HL-60/S4 treated with phorbol 12-myristate 13-acetate at 8.2 ng/mL for 4 days and 3 days (cell line): ENCODE results near the gene SREK1.
"Not testable (repeated sequence)": the region's sequence is repeated elsewhere in the genome, so short reads cannot be mapped to it uniquely, and the experiment has no call there.

Experiments
- in situ Hi-C: fragments of 300-500 bp; cut with MboI; formaldehyde crosslinking; loops from 2 replicates; pipeline ENCODE4 v1.15.0; 2022; ENCODE audit warnings: low sequenced_read_pairs

Gene SREK1

GRCh38 chr5:66144074-66144833 is at the start of gene SREK1:
SREK1 (plus strand) TSS chr5:66144300; CDS start chr5:66144377, 77 bp downstream.
- in situ Hi-C loops = no loop called here

- in situ Hi-C loops = no loop called here
Observed at GRCh38 chr5:66100851-66101250, 43.2 kb upstream of the SREK1 start.

GRCh38 chr5:66113160-66113559 is 30.9 kb upstream of the SREK1 start:
- in situ Hi-C loops = no loop called here

- in situ Hi-C loops = no loop called here
Observed at GRCh38 chr5:66118304-66118703, 25.8 kb upstream of the SREK1 start.

GRCh38 chr5:66122379-66123034 is 21.6 kb upstream of the SREK1 start:
- in situ Hi-C loops = no loop called here

GRCh38 chr5:66129144-66129543 is 15.0 kb upstream of the SREK1 start:
- in situ Hi-C loops = no loop called here

GRCh38 chr5:66130493-66130892 is 13.6 kb upstream of the SREK1 start:
- in situ Hi-C loops = no loop called here

GRCh38 chr5:66134407-66134861 is 9.7 kb upstream of the SREK1 start:
- in situ Hi-C loops = no loop called here

- in situ Hi-C loops = no loop called here
Observed at GRCh38 chr5:66136053-66136452, 8.0 kb upstream of the SREK1 start.

GRCh38 chr5:66136944-66137343 is 7.2 kb upstream of the SREK1 start:
- in situ Hi-C loops = not testable (repeated sequence)

- in situ Hi-C loops = no loop called here
Observed at GRCh38 chr5:66138637-66139317, 5.3 kb upstream of the SREK1 start.

- in situ Hi-C loops = no loop called here
Observed at GRCh38 chr5:66139318-66139712, 4.8 kb upstream of the SREK1 start.

GRCh38 chr5:66142417-66142816 is 1.7 kb upstream of the SREK1 start:
- in situ Hi-C loops = no loop called here

GRCh38 chr5:66143473-66144073 is 527 bp upstream of the SREK1 start:
- in situ Hi-C loops = no loop called here

GRCh38 chr5:66144834-66145390 is 812 bp downstream of the SREK1 start:
- in situ Hi-C loops = no loop called here

GRCh38 chr5:66145737-66146136 is 1.6 kb downstream of the SREK1 start:
- in situ Hi-C loops = no loop called here

- in situ Hi-C loops = no loop called here
Observed at GRCh38 chr5:66149950-66150349, 5.8 kb downstream of the SREK1 start.

- in situ Hi-C loops = no loop called here
Observed at GRCh38 chr5:66151030-66151429, 6.9 kb downstream of the SREK1 start.

GRCh38 chr5:66151491-66151890 is 7.4 kb downstream of the SREK1 start:
- in situ Hi-C loops = no loop called here

GRCh38 chr5:66157046-66157445 is 12.9 kb downstream of the SREK1 start:
- in situ Hi-C loops = no loop called here

- in situ Hi-C loops = no loop called here
Observed at GRCh38 chr5:66161356-66161755, 17.3 kb downstream of the SREK1 start.
